NCI-H2107 (cell line): ENCODE data around the gene CDH13.

Source experiments
- DNase-seq: peaks from one replicate; lab custom pipeline; 2025; lab: John Stamatoyannopoulos, UW

The CDH13 gene

DNA sequence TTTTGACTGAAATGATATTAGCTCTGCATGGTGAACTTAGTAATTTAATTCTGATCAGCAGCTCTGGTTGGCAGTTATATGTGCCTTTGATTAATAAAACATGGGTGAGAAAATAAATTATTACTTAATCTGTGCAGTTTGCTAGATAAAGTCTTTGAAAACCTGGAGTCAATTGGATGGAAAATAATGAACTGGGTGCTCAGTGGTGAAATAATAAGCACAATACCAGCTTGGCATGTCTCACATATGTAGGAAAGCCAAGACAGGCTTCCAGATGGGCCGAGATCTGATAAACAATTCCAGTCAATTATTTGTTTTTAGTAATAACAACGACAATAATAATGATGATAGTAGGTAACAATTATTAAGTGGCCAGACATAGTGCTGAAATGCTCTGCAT, 326.7 kb downstream of the CDH13 start:
- no peak for DNase-seq

DNA sequence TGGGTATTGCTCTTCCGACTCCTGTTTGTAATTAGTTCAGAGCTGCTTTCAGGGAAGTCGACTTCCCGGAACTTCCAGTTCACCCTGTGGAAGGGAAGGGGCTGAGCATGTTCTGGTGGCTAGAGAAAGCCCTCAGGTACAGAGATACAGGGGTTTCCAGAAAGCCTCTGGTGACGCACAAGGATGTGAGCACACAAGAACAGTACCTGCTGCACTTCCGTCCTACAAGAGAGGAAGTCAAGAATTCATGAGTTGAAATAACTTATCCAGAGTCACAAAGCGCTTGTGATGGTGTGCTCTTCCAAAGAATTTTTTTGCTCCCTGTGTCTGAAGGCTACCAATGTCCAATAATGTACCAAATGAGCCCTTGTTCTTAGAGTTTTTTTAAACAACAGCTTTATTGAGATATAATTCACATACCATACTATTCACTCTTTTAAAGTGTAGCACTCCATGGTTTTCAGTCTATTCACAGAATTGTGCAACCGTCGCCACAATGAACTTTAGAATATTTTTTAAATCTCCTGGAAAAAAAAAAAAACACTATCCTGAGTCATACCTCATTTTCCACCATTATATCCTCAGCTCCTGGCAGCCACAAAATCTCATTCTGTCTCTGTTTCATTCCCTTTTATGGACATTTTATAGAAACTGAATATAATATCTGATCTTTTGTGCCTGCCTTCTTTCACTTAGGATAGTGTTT, 327.6 kb downstream of the CDH13 start:
- DNase-seq = no peak

DNA sequence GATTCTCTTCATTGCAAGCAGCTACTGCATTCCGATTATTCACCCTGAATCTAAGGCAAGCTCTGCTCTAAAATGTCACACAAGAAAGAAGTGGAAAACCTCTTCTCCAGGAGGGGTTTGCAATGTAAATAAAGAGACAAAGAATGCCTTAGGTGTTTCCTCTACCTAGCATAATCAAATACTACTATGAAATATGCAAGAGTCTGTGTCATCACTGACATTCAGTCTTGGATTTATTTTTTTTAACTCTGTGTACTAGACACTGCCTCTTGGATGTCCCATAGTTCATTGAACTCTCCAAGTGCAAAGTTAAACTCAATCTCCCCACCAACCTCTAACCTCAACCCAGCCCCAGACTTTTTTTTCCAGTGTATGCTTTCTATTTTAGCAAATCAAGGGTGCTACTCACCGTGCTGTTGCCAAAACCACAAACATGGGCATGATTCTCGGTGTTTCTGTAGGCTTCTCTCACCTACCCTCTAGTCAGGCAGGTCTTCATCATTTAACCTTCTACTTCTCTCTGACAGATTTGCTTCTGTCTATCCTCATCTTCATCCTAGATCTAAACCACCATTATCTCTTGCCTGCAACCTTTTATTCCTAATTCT, 329.1 kb downstream of the CDH13 start:
- DNase-seq = no peak

DNA sequence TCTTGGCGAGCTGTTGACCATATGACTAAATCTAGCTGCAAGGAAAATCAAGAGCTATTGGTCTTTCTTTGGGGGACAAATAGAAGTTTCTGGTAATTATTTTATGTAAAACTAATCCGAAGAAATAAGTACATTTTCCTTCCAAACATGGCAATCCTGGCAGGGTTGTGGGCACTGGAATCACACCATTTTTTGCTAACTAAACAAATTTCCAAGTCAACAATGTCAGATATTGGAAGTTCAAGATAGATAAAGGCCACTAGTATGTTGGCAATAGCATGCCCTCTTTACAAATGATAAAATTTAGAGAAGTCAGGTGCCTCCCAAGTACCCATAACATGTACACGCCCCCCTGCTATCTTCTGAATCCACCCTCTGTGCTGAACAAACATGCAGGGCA, 330.4 kb downstream of the CDH13 start:
- no peak for DNase-seq

DNA sequence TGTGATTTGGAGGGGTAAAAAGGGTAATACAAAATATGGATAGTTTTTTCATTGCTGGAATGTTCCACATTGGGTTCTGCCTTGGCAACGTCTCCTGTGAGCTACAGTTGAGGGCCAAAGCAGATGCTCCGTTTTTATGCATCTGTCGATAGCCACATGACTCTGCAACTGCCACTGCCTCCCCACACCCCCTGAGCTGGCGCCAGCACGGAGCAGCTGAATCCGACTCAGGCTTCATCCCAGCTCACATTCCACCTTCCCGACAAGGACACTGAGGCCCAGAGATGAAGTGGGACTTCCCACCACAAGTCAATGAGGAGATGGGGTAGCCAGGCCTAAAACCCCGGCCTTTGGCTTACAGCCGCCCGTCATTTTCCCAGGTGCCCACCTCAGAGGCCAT, 334.1 kb downstream of the CDH13 start:
- DNase-seq = no peak

DNA sequence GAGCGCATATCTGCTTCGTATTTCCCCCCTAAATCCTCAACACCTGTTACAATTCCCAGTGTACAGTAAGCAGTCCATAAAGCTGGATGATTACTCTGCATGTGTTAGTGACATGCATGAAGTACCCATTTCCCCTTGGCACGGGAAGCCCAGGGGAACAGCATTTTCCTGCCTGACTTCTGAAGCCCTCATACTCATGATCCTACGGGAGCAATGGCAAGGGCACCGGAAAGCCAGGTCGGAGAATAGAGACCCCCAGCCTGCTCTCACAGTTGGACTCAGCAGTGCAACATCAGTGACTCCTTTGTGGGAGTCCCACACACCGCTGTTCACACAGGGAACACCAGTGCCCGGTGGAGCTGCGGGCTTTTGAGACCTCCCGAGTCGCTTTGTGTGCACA, 336.9 kb downstream of the CDH13 start:
- DNase-seq = no peak

DNA sequence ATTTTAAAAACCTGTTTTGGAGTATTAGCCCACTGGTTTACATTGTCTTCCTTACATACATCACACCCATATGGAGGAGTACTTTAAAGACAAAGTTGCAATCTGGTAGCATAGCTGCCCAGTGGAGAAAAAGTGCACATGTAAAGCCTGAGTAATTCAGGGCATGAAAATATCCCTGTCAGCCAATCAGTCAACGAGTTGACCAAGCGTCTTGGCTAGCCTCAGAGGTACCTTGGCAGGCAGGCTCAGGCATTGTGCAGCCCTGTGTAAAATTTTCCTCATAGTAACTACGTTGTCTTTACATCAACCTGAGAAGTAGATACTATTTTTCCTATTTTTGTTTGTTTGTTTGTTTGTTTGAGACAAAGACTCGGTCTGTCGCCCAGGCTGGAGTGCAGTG, 339.0 kb downstream of the CDH13 start:
- DNase-seq = no peak

DNA sequence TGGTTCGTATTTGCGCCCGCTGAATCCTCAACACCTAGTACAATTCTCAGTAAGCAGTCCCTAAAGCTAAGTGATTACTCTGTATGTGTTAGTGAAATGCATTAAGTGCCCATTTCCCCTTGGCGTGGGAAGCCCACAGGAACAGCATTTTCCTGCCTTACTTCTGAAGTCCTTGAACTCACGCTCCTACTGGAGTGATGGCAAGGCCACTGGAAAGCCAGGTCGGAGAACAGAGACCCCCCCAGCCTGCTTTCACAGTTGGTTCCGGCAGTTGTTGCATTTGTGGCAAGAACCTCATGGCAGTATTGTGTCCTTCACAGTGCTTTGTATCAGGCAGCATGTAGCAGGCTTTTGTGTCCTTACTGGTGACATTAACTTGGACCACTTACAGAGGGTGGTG, 340.7 kb downstream of the CDH13 start:
- DNase-seq = no peak

DNA sequence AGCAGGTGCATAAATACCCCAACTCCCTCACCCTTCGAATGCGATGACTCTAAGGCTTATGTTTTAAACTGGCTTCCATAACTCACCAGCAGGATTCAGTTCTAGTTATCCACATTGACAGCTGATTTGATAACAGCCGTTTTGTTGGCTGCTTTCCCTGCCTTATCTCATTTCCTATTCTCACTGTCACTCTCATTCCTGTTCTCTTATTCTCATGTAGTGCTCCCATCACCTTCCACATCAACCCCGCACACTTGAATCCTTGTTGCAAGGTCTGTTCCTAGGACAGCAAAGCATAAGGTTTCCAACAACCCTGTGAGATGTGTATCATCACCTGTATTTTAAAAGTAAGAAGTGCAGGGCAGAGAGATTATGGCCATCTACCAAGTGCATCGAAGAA, 344.4 kb downstream of the CDH13 start:
- no peak for DNase-seq

DNA sequence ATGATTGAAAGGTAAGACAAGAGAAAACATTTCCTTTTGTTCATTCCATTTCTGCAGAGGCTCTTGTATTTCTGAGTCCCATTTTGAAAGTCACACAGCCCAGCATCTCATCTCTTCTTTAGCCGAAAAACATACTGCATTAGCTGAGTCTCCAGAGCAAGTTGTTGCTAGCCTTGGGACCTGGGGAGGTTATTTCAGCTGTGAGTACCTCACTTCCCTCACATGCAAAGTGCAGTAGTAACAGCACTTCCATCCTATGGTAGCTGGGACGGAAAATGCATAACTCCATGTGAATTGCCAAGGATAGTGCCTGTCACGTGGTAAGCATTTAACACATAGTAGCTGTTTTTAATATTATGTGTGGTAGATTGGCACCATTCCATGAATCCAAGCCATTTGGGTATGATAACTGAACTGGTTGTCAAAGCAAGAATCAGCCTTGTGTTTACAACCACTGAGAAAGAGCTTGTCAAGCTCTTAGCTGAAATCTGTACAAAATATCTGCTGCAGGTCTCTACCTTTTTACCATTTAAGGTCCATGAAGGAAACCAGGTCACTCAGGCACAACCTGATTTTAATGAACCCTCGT, 345.7 kb downstream of the CDH13 start:
- no peak for DNase-seq

DNA sequence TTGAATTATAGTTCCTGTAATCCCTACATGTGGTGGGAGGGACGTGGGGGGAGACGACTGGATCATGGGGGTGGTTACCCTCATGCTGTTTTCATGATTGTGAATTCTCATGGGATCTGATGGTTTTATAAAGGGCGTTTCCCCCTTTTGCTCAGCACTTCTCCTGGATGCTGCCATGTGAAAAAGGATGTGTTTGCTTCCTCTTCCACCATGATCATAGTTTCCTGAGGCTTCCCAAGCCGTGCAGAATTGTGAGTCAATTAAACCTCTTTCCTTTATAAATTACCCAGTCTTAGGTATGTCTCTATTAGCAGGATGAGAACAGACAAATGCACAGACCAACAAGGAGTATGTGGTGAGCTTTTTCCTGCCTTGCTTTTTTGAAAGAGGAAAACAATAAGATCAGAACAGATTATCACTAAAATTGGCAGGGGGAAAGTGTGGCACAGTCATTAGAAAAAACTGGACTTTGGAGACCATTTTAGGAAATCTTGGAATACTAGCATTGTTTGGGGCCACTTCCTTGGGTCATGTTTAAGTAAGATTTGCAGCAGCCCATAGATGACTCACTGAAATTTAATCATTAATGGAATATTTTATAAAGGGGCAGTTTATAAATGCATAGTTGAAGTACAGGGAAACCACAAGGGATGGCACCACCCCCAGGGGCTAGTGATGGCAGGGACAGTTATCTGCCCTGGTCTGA, 352.8 kb downstream of the CDH13 start:
- no peak for DNase-seq

DNA sequence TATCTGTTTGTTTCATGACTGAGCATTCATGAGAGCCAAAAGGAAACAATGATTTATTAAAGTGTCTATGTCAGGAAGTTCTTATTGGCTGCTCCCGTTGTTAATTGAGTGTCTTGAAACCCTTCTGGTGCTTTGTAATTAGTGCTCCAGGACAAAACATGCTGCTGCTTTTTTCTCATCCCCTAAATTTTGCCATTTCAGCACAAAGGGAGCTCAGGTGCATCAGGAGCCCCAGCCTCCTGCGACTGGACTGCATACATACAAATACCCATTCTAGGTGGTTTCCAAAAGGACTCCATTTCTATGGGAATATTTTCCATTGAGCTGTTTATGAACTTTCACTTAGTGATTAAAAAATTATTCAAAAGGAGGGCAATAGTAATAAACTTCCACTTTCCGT, 354.0 kb downstream of the CDH13 start:
- no peak for DNase-seq

DNA sequence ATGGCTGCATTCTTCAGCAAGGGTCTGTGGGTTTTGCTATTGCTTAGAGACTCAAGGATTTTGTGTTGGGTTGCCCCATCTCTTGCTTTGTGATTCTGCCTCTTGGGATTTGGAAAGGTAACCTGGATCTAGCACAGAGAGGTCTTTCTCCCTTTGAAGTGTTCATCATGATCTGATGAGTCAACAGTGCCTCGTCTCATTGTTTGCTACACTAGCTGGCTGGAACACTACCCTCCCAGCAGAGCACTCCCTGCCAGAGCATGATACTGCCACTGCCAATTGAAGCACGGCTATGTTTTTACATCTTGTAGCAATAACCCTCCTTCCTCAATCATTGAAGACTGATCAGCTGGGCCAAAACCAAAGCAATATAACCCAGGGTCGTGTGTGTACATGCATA, 361.0 kb downstream of the CDH13 start:
- DNase-seq = no peak

DNA sequence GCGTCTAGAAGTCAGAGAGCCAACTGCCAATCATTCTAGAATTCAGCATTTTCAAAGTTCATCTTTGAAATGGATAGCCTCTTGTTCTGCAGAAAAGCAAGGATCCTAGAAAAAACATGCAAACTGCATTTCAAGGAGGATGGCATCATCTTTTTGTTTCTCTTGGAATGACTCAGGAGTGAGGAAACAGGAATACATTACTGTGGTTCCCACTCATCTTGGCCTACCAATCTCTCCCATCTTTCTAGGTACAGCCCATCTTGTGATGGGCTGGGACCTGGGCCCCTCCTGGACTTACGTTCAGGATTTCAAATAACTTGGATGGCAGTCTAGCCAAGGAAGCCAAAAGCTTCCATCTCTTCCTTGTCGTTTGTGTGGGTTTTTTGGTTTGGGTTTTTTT, 363.4 kb downstream of the CDH13 start:
- no peak for DNase-seq

DNA sequence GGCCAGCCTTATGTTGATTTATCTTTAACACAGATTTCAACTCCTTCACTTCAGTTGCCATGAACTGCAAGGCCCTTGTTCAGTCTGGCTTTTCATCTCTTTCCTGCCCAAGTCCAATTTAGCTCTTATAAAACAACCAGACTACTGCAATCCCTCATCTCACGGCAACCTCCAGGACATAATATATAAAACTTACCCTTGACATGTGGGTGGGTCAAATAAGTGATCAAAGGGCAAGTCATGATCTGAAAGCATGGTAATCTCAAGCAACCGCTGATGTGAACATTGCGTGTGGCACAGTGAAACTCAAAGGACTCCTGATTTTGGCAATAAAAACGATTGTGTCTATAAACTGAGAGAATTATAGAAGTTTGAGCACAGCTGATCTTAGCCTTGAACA, 364.6 kb downstream of the CDH13 start:
- DNase-seq = no peak

DNA sequence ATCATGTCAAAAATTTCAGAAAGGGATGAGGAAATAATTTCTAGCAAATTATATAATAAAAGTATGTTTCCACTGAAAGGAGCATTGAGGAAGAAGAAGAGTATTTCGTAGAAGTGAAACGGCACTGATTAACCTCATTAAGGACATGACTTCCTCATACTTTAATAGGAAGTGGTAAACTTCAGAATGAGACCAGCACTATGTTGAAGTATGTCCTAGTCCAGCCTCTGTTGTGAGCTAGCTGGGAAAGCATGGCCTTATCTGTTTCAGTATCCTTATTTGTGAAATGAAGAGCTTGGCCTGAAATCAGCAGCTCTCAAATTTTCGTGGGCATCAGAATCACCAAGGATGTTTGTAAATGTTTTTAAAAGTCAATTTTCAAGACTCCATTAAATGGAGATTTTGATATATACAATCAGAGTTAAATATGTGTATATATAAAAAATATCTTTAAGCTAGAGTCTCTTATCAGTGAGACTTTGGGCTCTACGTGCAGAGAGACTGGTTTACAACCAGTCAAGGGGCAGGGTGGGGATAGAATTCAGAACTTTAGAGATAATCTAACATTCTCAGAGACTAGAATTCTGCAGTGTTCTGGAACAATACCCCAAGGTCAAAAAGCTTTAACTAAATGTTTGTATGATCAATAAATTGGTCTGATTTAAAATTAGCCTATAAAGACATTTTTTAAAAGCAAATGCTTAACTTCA, 365.4 kb downstream of the CDH13 start:
- no peak for DNase-seq

DNA sequence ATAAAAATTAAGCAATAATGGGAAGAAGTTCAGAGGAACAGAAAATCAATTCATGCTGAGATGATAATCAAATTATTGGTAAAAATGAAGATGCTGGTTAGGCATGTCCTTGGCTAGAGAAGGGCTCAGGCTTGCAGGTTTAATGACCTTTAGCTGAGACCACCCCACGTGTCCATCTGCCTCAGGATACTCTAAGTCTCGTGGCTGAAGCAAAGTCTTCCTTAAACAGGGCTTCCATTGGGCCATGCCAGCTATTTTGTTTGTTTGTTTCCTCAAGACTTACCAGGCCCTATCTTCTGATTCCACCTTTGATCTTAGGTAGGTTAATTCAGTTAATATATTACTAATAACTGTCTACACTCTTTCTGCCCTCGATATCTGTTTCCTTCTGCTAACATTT, 366.0 kb downstream of the CDH13 start:
- DNase-seq = no peak

DNA sequence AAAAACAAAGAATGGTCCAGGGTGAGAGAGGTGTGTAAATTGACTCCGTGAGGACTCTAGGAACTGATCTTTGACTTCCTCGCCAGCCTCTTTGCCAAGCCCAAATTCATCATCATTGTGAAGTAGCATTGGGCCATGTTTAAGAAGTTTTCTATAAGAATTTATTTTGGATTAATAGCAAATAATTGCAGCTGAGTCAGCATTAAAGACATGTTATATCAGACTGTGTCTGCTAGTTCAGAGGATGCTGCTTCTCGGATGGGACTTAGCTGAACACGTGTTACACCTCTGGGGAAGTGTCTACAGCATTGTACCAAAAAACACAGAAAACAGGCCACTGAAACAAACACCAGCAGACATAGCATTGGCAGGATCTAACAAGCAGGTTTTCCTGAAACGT, 366.6 kb downstream of the CDH13 start:
- no peak for DNase-seq

DNA sequence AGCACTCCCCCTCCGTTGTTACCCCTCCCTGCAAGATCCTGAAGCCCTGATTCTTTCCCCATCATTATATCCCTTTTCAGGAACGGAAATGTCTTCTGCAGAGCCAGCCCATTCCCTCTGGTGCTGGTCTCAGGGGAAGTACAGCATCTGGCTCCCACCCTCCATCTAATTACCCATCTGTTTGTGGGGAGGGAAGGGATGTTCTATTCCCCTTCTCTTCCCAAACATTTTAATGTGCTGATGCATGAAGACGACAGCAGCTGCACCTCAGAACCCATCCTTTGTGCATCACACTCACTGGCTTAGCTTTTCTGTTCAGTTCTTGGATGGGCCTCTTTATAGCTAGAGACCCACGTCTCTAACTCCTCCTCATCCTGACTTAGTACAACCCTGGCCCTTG, 367.2 kb downstream of the CDH13 start:
- DNase-seq = no peak

DNA sequence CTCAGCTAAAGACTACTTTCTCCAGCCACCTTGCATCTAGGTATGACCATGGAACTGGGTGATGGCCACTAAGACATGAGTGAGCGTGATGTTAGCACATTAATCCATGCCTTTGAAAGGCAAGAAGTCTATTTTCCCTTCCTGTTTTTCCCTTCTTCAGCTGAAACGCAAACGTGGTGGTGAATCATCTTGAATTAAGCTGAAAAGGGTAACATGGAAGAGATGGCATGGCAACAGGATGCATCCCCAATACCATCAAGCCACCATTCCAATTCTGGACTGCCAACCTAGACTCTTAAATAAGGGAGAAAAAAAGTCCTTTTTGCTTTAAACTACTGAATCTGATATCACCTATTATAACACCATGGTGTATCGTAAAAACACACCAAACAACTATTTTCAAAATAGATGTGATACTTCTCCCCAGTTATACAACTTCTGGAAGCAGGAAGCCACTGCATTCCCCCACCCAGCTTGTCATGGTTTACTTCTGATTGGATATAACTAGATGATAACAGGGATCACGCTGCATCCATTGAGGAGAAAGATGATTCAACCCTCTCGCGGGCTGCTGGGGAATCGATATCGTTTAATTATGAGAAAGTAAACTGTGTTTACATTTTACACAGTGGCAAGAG, 368.6 kb downstream of the CDH13 start:
- DNase-seq = no peak

DNA sequence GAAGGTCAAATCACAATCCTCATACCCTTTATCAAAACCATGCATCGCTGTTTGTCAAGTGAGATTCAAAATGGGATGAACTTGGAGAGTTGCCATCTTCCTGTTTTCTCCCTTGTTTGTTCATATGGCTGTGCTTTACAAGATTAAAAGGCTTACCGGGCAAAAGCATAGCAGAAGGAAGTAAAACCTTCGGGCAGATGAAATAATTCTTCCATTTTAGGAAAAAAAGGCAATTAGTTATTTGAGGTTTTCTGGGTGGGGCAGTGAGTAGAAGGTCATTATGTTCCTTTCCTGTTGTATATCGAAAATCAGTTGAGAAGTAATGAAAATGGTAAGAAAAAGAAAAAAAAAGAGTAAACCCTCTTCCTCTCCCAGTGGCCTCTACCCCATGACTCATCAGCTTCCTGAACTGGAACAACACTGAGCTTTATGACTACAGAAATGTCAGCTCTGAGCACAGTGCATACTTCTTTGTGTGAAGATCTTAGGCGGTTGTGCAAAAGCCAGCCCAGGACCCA, 369.2 kb downstream of the CDH13 start:
- no peak for DNase-seq

DNA sequence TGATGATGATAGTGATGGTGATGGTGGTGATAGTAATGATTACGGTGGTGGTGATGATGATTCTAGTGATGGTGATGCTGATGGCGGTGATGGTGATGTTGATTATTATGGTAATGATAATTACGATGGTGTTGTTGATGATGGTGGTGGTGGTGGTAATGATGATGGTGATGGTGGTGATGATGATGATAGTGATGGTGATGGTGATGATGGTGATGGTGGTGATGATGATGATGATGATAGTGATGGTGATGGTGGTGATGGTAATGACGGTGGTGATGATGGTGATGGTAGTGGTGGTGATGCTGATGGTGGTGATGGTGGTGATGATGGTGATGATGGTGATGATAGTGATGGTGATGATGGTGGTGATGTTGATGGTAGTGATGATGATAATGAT, 370.0 kb downstream of the CDH13 start:
- DNase-seq = no peak
